GM19467 (cell line): Measurements from ENCODE around the gene LDLRAD4.
"Not testable (repeated sequence)": the region's sequence is repeated elsewhere in the genome, so short reads cannot be mapped to it uniquely, and the experiment has no call there.

Source experiments
- ATAC-seq: cut with Tn5 transposase; IDR thresholded peaks from one replicate; pipeline ENCODE4 v1.9.1; 2021; ENCODE audit warnings: mild to moderate bottlenecking, moderate library complexity; ENCODE audit not compliant: unreplicated experiment

LDLRAD4 gene

DNA sequence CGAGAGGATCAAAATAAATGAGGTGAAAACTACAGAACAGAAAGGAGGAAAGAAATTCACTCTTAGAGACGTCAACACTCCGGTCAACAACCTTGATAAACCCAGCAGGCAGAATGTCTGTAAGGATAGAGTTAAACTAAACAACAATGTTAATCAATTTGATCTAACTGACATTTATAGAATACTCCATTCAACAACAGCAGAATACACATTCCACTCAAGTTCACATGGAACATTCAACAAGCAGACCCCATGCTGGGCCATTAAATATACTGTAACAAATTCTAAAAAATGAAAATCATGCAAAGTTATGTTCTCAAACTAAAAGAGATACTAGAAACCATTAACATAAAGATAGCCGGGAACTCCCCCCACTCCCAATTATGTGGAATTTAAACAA, 466.0 kb downstream of the LDLRAD4 start:
- no peak for ATAC-seq

DNA sequence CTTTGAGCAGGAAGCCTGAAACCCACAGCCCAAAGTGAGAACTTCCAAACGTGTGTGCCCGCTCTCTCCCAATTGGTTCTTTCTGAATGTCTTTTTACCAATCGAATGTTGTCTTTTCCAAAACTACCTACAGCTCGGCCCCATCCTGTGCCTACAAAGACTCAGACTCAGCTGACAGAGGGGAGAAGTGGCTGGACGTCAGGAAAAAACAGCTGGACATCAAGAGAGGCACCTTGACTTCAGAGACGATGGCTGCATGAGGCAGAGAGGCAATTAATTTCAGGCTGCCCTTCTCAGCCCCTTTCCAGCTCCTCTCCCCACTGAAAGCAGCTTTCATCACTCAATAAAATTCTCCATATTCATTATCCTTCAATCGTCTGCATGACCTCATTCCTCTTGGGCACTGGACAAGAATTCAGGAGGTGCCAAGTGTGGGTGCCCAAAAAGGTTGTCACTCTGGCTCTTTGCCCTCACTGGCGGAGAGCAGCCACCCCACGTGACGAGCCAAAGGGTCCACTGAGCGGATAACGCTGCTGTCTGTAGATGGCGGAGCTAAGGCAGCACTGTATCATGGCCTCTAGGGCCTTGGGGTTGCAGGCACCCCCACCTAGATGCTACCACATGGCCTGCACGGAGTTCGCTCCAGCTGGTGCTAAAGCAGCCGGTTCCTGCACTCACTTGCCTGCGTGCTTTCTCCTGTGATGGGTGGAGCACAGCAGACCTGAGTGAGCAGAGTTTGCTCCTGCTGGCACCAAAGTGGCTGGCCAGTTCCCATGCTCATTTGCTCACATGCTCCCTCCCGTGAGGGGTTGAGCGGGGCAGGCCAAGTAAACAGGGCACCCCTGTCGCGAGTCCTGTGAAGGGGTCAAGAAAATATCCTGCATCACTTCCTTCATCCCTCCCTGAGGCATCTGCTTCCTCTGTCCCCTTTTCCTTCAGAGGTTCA, 469.9 kb downstream of the LDLRAD4 start:
- ATAC-seq: no peak

GRCh38 chr18:13690060-13690459, 471.5 kb downstream of the LDLRAD4 start:
- ATAC-seq: not testable (repeated sequence)

- not testable (repeated sequence) for ATAC-seq
Measured at GRCh38 chr18:13695337-13695736, 476.8 kb downstream of the LDLRAD4 start.

DNA sequence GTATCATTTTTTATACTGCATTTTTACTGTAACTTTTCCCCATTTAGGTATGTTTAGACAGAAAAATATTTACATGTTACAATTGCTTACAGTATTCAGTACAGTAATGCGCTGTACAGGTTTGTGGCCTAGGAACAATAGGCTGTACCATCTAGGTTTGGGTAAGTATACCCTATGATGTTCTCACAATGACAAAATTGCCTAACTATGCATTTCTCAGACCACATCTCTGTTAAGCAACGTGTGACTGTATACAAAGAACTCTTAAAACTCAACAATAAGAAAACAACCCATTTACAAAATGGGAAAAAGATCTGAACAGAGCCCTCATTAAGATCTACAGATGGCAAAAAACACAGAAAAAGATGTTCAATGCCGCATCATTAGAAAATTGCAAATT, 478.4 kb downstream of the LDLRAD4 start:
- ATAC-seq: no peak

DNA sequence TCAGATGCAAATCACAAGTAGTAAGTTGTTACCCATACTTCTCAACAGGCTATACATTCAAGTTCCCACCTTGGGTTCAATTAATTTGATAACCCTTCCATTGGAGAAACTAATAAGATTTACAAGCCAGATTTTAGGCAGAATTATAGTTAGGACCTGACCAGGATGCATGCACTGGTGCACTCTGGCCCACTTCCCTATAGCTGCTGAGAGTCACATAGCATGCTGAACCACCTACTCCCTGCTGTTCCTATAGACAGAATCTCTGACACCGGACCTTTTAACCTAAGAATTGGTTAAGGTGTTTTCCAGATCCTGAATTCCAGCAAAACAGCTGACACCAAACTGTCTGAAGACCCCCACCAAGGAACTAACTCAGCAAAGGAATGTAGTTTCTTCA, 481.6 kb downstream of the LDLRAD4 start:
- no peak for ATAC-seq
